CD4-positive, alpha-beta memory T cell (primary cell): ENCODE measurements around the gene KCTD13. TPM values are rescaled to one million over a fixed set of nuclear protein-coding genes. Genes with fewer than 3 reads are reported as not detected.
"Not testable (repeated sequence)": the region's sequence is repeated elsewhere in the genome, so short reads cannot be mapped to it uniquely, and the experiment has no call there.

Experiments used
- CTCF ChIA-PET: fragments of 350-600 bp; sonication (Branson Sonifier 250); formaldehyde crosslinking; loops from one replicate; lab custom pipeline; 2021; ENCODE audit warnings: inconsistent platforms; ENCODE audit not compliant: partially characterized antibody; lab: Charles Lee
- POLR2A ChIA-PET: fragments of 350-600 bp; sonication (Branson Sonifier 250); formaldehyde crosslinking; loops from one replicate; lab custom pipeline; 2021; ENCODE audit not compliant: partially characterized antibody; lab: Charles Lee
- DNase-seq, 5 donors: peaks; one replicate each; pipeline versions ENCODE4 v3.0.0 to v3.0.0-alpha.2; 2020 to 2022; ENCODE audit warnings: mixed read lengths in 1 of 5
- H3K27ac ChIP-seq: one replicate; pipeline ENCODE4 v1.7.0; 2013; ENCODE audit warnings: low read depth, low read length
- H3K27me3 ChIP-seq: 2 replicates; pipeline ENCODE4 v1.7.0; 2013; ENCODE audit warnings: mild to moderate bottlenecking, low read length, moderate library complexity; ENCODE audit not compliant: insufficient read depth
- H3K36me3 ChIP-seq: 2 replicates; pipeline ENCODE4 v1.7.0; 2013; ENCODE audit warnings: mild to moderate bottlenecking, low read length, moderate library complexity; ENCODE audit not compliant: insufficient read depth
- H3K4me1 ChIP-seq: 2 replicates; pipeline ENCODE4 v1.7.0; 2013; ENCODE audit warnings: mild to moderate bottlenecking, low read length, moderate library complexity; ENCODE audit not compliant: insufficient read depth
- H3K4me3 ChIP-seq, 2 donors: one replicate each; pipeline ENCODE4 v1.7.0; 2013; ENCODE audit warnings: low read length in 2 of 2, mild to moderate bottlenecking in 1 of 2
- H3K9me3 ChIP-seq, 2 donors: one replicate each; pipeline ENCODE4 v1.7.0; 2013; ENCODE audit warnings: low read length in 2 of 2, control low read depth in 1 of 2; ENCODE audit not compliant: control insufficient read depth in 1 of 2
- H3K27ac Mint-ChIP-seq, 7 donors: one replicate each; pipeline ENCODE4 v1.8.0; 2020 to 2021; ENCODE audit warnings: mixed read lengths in 7 of 7, mild to moderate bottlenecking in 6 of 7, inconsistent platforms in 3 of 7, moderate library complexity in 3 of 7
- H3K27me3 Mint-ChIP-seq, 2 donors: one replicate each; pipeline ENCODE4 v1.8.0; 2020 to 2021; ENCODE audit warnings: mixed read lengths in 2 of 2
- H3K36me3 Mint-ChIP-seq, 2 donors: one replicate each; pipeline ENCODE4 v1.8.0; 2020 to 2021; ENCODE audit warnings: mixed read lengths in 2 of 2, inconsistent platforms in 1 of 2, mild to moderate bottlenecking in 1 of 2
- H3K4me1 Mint-ChIP-seq, 4 donors: one replicate each; pipeline ENCODE4 v1.8.0; 2020 to 2021; ENCODE audit warnings: mixed read lengths in 4 of 4, mild to moderate bottlenecking in 1 of 4
- H3K4me3 Mint-ChIP-seq, 8 donors: one replicate each; pipeline ENCODE4 v1.8.0; 2020 to 2021; ENCODE audit warnings: mixed read lengths in 8 of 8, mild to moderate bottlenecking in 7 of 8, moderate library complexity in 6 of 8, inconsistent platforms in 3 of 8
- H3K9me3 Mint-ChIP-seq, 8 donors: one replicate each; pipeline ENCODE4 v1.8.0; 2020 to 2021; ENCODE audit warnings: mixed read lengths in 8 of 8, mild to moderate bottlenecking in 5 of 8, inconsistent platforms in 3 of 8, moderate library complexity in 1 of 8
- intact Hi-C: fragments of 100-400 bp; cut with micrococcal nuclease; formaldehyde crosslinking; loops from one replicate; pipeline ENCODE4 v1.15.1; 2023
- polyA plus RNA-seq, 2 donors: library from polyadenylated mRNA; unstranded; fragments of 300-500 nt; fragmentation: Illumina TruSeq; gene quantifications; one replicate each; pipeline ENCODE4 v1.2.3, GENCODE V29; 2021
- total RNA-seq, 2 experiments: library from RNA; stranded (reverse); gene quantifications; one replicate each; pipeline ENCODE4 v1.2.3, GENCODE V29; 2021

Gene KCTD13
- total and polyA plus RNA-seq, 4 experiments from 2014 or later, result 6.0 to 87.3 (median 51.0) TPM

DNA sequence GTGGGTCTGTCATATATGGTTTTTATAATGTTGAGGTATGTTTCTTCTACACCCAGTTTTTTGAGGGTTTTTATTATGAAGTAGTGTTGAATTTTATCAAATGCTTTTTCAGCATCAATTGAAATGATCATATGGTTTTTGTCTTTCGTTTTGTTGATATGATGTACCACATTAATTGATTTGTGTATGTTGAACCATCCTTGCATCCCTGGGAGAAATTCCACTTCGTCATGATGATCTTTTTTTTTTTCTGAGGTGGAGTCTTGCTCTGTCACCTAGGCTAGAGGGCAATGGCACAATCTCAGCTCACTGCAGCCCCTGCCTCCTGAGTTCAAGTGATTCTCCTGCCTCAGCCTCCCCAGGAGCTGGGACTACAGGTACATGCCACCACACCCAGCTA is 21.9 kb upstream of the KCTD13 start:
- ChIA-PET POLR2A (interaction anchor here (0.6 kb wide), 1 partner anchor 23 kb away, joined by 3 read pairs; no protein-coding TSS in a partner anchor), CTCF (interaction anchor here (0.9 kb wide), 1 partner anchor 25 kb away, joined by 3 read pairs; no protein-coding TSS in a partner anchor)
- no peaks in the 10 kb centered on the region for H3K4me1 ChIP-seq
- Mint-ChIP-seq H3K36me3 (no peaks in the 10 kb centered on the region), H3K4me1 (peaks cover 0 to 1% (median 0%) of the 10 kb centered on the region in 4 donors), H3K9me3 (peaks cover 0 to 7% (median 2%) of the 10 kb centered on the region in 8 donors), H3K27ac (no peak overlapping the region), H3K27me3 (peaks cover 0 to 1% of the 10 kb centered on the region in 2 donors), H3K4me3 (no peak overlapping the region)
- DNase-seq, result no peak
- no peak overlapping the region for H3K4me3 ChIP-seq
- H3K9me3 ChIP-seq, result no peaks in the 10 kb centered on the region
- no peak overlapping the region for H3K27ac ChIP-seq
- no peaks in the 10 kb centered on the region for H3K27me3 ChIP-seq
- intact Hi-C loops, result no loop called here
- no peaks in the 10 kb centered on the region for H3K36me3 ChIP-seq

GRCh38 chr16:29943846-29944799 is 18.1 kb upstream of the KCTD13 start:
- POLR2A ChIA-PET, result no interaction called here
- Histone ChIP-seq H3K27ac (no peak overlapping the region), H3K27me3 (no peaks in the 10 kb centered on the region), H3K4me1 (no peaks in the 10 kb centered on the region), H3K9me3 (no peaks in the 10 kb centered on the region), H3K36me3 (no peaks in the 10 kb centered on the region), H3K4me3 (no peak overlapping the region)
- H3K27me3 Mint-ChIP-seq, result peaks cover 0 to 4% of the 10 kb centered on the region in 2 donors
- H3K4me1 Mint-ChIP-seq, result peaks cover 0 to 1% (median 0%) of the 10 kb centered on the region in 4 donors
- intact Hi-C loops, result no loop called here
- no peak overlapping the region for H3K27ac Mint-ChIP-seq
- no peak overlapping the region for H3K4me3 Mint-ChIP-seq
- peaks cover 0 to 3% (median 0%) of the 10 kb centered on the region in 8 donors for H3K9me3 Mint-ChIP-seq
- no peaks in the 10 kb centered on the region for H3K36me3 Mint-ChIP-seq
- CTCF ChIA-PET, result interaction anchor here (0.6 to 1.2 kb wide), 3 partner anchors 16 to 95 kb away, joined by 3 read pairs; partner anchors contain the start of gene TLCD3B
- no peak for DNase-seq

DNA sequence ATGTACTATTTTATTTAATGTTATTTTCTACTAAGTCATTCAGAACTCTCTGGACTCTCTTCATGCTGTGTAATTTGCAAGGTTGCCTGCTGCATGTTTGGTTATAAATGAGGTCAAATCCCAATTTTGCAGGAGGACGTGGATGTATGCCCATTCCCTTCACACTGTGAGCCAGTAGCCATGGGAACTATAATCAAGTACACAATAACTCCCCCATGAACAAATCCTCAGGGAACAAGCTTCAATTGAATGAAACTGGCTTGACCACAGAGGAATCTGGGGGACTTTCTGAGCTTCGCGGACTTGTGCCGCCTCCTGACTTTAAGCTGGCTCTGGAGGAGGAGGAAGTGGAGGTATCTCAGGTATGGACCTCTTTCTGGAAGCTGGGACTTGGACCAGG is 14.6 kb upstream of the KCTD13 start:
- peaks cover 0 to 3% (median 0%) of the 10 kb centered on the region in 8 donors for H3K9me3 Mint-ChIP-seq
- Histone ChIP-seq H3K4me3 (no peak overlapping the region), H3K9me3 (no peaks in the 10 kb centered on the region), H3K4me1 (no peaks in the 10 kb centered on the region), H3K27ac (no peak overlapping the region), H3K27me3 (no peaks in the 10 kb centered on the region), H3K36me3 (no peaks in the 10 kb centered on the region)
- peaks cover 0 to 1% (median 0%) of the 10 kb centered on the region in 4 donors for H3K4me1 Mint-ChIP-seq
- ChIA-PET CTCF (no interaction called here), POLR2A (no interaction called here)
- no peak overlapping the region for H3K4me3 Mint-ChIP-seq
- intact Hi-C loops, result no loop called here
- no peaks in the 10 kb centered on the region for H3K36me3 Mint-ChIP-seq
- peaks cover 0 to 6% of the 10 kb centered on the region in 2 donors for H3K27me3 Mint-ChIP-seq
- DNase-seq, result no peak
- no peak overlapping the region for H3K27ac Mint-ChIP-seq

GRCh38 chr16:29931750-29932149 is 5.7 kb upstream of the KCTD13 start:
- DNase-seq, CTCF ChIA-PET, H3K4me1 ChIP-seq, H3K27me3 ChIP-seq, H3K27ac ChIP-seq, intact Hi-C loops, POLR2A ChIA-PET, H3K9me3 Mint-ChIP-seq, H3K27me3 Mint-ChIP-seq, H3K4me3 ChIP-seq, H3K4me3 Mint-ChIP-seq, H3K27ac Mint-ChIP-seq, H3K36me3 ChIP-seq, H3K36me3 Mint-ChIP-seq, H3K9me3 ChIP-seq: not testable (repeated sequence)
- peaks cover 4 to 10% (median 8%) of the 10 kb centered on the region in 4 donors for H3K4me1 Mint-ChIP-seq

DNA sequence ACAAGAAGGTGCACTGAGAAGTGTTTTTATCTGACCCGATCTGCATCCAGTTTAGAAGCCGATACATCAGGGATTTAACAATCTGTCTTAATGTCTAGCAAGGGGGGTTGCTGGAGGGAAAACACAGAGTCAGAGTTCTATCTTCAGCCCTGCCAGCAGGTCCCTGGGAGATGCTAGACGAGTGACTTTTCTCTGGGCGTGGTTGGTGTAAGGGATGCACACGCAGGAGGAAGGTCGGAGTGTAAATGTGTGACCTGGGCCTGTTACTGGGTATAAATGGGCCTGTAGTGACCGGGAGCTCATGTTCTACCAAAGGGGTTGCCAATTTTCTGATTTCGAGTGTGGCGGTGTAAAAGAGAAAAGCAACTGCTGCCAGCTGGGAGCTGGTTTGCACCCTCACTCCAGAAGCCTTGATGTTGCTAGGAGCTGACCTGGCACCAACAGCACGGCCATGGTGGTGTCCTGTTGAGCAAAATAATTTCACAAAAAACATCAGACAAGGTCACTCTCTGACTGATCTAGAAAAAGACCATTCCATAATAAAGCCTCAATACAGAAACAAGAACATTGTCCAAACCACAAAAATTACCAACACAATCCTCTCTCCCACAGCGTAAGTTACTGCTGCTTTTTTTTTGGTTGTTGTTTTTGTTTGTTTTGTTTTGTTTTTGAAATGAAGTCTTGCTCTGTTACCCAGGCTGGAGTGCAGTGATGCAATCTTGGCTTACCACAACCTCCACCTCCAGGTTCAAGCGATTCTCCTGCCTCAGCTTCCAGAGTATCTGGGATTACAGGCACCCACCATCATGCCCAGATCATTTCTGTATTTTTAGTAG is 1.3 kb upstream of the KCTD13 start:
- Mint-ChIP-seq H3K9me3 (no peaks in the 10 kb centered on the region), H3K36me3 (peaks cover 4 to 20% of the 10 kb centered on the region in 2 donors), H3K4me1 (peaks cover 21 to 49% (median 28%) of the 10 kb centered on the region in 4 donors), H3K4me3 (peak overlapping the region; percentile 88 to 96 (median 94)), H3K27me3 (no peaks in the 10 kb centered on the region), H3K27ac (peak overlapping the region; percentile 63 to 98 (median 88))
- no peak for DNase-seq
- peak overlapping the region; percentile 77 for H3K27ac ChIP-seq
- H3K9me3 ChIP-seq, result no peaks in the 10 kb centered on the region
- no peak overlapping the region for H3K4me3 ChIP-seq
- POLR2A ChIA-PET, result interaction anchor here (0.8 to 3.0 kb wide), 17 partner anchors 10 to 142 kb away, joined by 3 to 57 read pairs (median 5); partner anchors contain the start of genes ASPHD1, HIRIP3, INO80E and PAGR1
- intact Hi-C loops, result loop anchor here (2.0 to 5.0 kb wide), 2 partner anchors 46 to 65 kb away; partner anchors contain the start of genes CDIPT and TAOK2
- CTCF ChIA-PET, result interaction anchor here (0.8 to 1.4 kb wide), 4 partner anchors 34 to 105 kb away, joined by 3 to 9 read pairs (median 6); partner anchors contain the start of gene TMEM219
- H3K27me3 ChIP-seq, result no peaks in the 10 kb centered on the region
- H3K36me3 ChIP-seq, result peaks cover 9% of the 10 kb centered on the region
- H3K4me1 ChIP-seq, result peaks cover 32% of the 10 kb centered on the region

GRCh38 chr16:29926711-29927052 is 656 bp upstream of the KCTD13 start:
- no peaks in the 10 kb centered on the region for H3K27me3 ChIP-seq
- Mint-ChIP-seq H3K27ac (peak overlapping the region; percentile 83 to 98 (median 97)), H3K4me3 (peak overlapping the region; percentile 88 to 96 (median 94)), H3K27me3 (no peaks in the 10 kb centered on the region), H3K36me3 (peaks cover 4 to 22% of the 10 kb centered on the region in 2 donors), H3K9me3 (no peaks in the 10 kb centered on the region), H3K4me1 (peaks cover 22 to 50% (median 29%) of the 10 kb centered on the region in 4 donors)
- peak overlapping the region; percentile 77 for H3K27ac ChIP-seq
- peaks cover 15% of the 10 kb centered on the region for H3K36me3 ChIP-seq
- H3K4me3 ChIP-seq, result peak overlapping the region; percentile 89 to 95
- CTCF ChIA-PET, result interaction anchor here (0.8 to 1.4 kb wide), 5 partner anchors 35 to 106 kb away, joined by 3 to 9 read pairs (median 5); partner anchors contain the start of genes TAOK2 and TMEM219
- no peak for DNase-seq
- intact Hi-C loops, result loop anchor here (1.0 to 5.0 kb wide), 4 partner anchors 36 to 70 kb away; partner anchors contain the start of genes CDIPT, INO80E, TAOK2 and TMEM219
- H3K9me3 ChIP-seq, result no peaks in the 10 kb centered on the region
- H3K4me1 ChIP-seq, result peaks cover 32% of the 10 kb centered on the region
- POLR2A ChIA-PET, result interaction anchor here (0.6 to 3.0 kb wide), 22 partner anchors 10 to 142 kb away, joined by 3 to 57 read pairs (median 6); partner anchors contain the start of genes ASPHD1, CDIPT, HIRIP3 and INO80E
